22Rv1 (cell line): ENCODE data around the gene AUTS2.

Experiments used
- CTCF ChIP-seq: fragments of 450-650 bp; IDR thresholded peaks from 2 replicates; pipeline ENCODE4 v1.5.1; 2017; ENCODE audit warnings: mild to moderate bottlenecking
- ZFX ChIP-seq: fragments of 450-650 bp; IDR thresholded peaks from 2 replicates; pipeline ENCODE4 v1.6.1; 2017; ENCODE audit warnings: antibody characterized with exemption, borderline replicate concordance

DNA sequence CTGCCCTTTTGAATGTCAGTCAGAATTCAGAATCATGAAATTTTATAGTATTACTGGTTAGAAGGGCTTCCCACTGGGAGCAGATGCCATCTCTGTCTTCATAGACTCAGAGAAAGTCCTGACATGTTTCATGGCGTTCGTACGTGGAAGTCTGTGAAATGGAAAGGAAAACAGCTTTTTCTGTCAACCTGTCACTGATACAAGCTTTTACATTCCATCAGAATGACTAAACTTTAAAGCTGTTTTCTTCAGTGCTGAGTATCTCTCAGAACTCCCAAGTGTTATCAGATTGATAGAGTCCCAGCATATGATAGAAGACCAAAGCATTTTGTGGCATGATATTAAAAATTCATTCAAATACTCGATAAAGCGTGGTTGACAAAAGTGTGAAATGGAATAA lies 807.0 kb downstream of the AUTS2 start:
- no peak for TF ChIP-seq CTCF
- TF ChIP-seq ZFX = no peak
